Upper lobe of right lung (tissue), 1 donor: ENCODE data around the gene FAM110A. TPM values are rescaled to one million over a fixed set of nuclear protein-coding genes. Genes with fewer than 3 reads are reported as not detected.
A peak's percentile ranks its signal among the peaks of the same experiment; 100 is the strongest.
"Not testable (repeated sequence)": the region's sequence is repeated elsewhere in the genome, so short reads cannot be mapped to it uniquely, and the experiment has no call there.

ENCODE experiments used
- ATAC-seq: fragments of 200-7000 bp; cut with Tn5 transposase; one replicate; pipeline ENCODE4 v1.9.1; 2020; ENCODE audit warnings: mild to moderate bottlenecking, moderate library complexity
- DNase-seq: peaks from one replicate; pipeline ENCODE4 v3.0.0-alpha.2; 2020
- H3K27ac ChIP-seq: fragments of 200-600 bp; one replicate; pipeline ENCODE4 v1.8.0; 2022
- H3K27me3 ChIP-seq: fragments of 200-600 bp; one replicate; pipeline ENCODE4 v1.8.0; 2022; ENCODE audit warnings: mild to moderate bottlenecking
- H3K36me3 ChIP-seq: fragments of 200-600 bp; one replicate; pipeline ENCODE4 v1.8.0; 2022
- H3K4me1 ChIP-seq: fragments of 200-600 bp; one replicate; pipeline ENCODE4 v1.8.0; 2022
- H3K4me3 ChIP-seq: fragments of 200-600 bp; one replicate; pipeline ENCODE4 v1.8.0; 2022; ENCODE audit warnings: mild to moderate bottlenecking
- H3K9me3 ChIP-seq: fragments of 200-600 bp; one replicate; pipeline ENCODE4 v1.8.0; 2022
- intact Hi-C: fragments of 100-400 bp; cut with DNase I; formaldehyde crosslinking; loops from one replicate; pipeline ENCODE4 v1.11.0; 2022
- total RNA-seq: library from RNA; stranded (reverse); fragmentation: NEBNext Ultra II Directional; extraction: Animal tissue kit (Norgen Biotek cat#: 25700); gene quantifications from one replicate; pipeline ENCODE4 v1.2.1, GENCODE V29; 2021
- TF ChIP-seq, protein P1 (sequence below): fragments of 200-600 bp; IDR thresholded peaks from one replicate; pipeline ENCODE4 v1.8.0; 2022; ENCODE audit warnings: antibody characterized with exemption
- donor health status: DM: no; HTN: yes; CAD: no; lungs with severe emphysema.

The FAM110A gene
- total RNA-seq, 1 donor from 2014 or later = 16.8 TPM

DNA sequence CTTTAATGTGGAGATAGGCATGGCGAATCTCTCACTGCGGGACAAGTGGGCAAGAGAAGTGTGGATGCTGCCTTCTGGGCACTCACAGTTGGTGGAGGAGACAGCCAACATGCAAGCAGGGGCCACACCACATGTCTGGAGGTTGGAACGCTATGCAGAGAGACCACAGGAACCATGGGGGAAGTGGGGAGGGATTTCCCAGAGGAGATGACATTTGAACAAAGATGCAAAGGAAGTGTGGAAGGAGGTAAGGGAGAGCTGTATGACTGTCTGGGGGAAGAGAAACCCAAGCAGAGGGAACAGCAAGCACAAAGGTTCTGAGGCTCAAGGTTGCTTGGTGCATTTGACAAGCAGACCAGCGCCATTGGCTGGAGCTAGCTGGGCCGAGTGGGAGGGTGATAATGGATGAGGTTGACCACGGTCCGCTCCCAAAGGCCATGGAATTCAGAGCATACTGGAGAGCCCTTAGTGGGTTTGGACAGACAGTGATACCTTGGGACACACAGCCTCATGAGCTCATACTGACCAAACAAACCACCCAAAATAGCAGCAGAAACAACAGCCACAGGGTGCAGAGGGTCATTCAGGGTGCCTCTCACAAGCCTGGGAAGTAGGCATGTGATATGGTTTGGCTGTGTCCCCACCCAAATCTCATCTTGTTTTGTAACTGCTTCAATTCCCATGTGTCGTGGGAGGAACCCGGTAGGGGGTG, 7.6 kb upstream of the FAM110A start:
- H3K36me3 ChIP-seq = no peaks in the 10 kb centered on the region
- ATAC-seq = peak; percentile 7
- no peak overlapping the region for H3K27ac ChIP-seq
- H3K27me3 ChIP-seq = no peaks in the 10 kb centered on the region
- H3K9me3 ChIP-seq = no peaks in the 10 kb centered on the region
- DNase-seq = peak; percentile 29
- TF ChIP-seq, protein P1, sequence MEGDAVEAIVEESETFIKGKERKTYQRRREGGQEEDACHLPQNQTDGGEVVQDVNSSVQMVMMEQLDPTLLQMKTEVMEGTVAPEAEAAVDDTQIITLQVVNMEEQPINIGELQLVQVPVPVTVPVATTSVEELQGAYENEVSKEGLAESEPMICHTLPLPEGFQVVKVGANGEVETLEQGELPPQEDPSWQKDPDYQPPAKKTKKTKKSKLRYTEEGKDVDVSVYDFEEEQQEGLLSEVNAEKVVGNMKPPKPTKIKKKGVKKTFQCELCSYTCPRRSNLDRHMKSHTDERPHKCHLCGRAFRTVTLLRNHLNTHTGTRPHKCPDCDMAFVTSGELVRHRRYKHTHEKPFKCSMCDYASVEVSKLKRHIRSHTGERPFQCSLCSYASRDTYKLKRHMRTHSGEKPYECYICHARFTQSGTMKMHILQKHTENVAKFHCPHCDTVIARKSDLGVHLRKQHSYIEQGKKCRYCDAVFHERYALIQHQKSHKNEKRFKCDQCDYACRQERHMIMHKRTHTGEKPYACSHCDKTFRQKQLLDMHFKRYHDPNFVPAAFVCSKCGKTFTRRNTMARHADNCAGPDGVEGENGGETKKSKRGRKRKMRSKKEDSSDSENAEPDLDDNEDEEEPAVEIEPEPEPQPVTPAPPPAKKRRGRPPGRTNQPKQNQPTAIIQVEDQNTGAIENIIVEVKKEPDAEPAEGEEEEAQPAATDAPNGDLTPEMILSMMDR = no peak
- H3K4me3 ChIP-seq = no peak overlapping the region
- intact Hi-C loops = no loop called here
- H3K4me1 ChIP-seq = peaks cover 4% of the 10 kb centered on the region

DNA sequence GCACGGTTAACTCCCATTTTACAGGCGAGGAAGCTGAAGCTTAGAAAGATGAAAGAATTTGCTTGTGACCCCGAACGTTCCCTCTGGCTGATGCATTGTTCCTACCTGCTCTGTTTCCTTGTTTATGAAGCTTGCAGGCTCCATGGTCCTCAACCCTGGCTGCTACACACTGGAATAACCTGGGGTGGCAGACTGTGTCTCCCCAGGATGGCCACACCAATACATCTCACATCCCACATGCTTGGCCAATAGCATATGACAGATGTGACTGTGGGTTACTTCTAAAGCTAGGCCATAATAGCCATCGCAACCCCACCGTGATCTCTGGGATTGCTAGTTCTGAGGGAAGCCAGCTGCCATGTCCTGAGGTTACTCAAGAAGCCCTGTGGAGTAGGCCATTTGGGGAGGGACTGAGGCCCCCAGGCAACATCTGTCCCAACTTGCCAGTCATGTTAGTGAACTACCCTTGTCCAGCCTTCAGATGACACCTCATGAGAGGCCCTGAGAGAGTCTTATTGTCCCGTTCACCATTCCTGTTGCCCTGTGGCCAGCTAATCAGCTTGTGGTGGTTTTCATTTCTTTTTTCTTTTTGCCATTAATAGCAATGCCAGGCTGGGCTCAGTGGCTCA, 6.7 kb upstream of the FAM110A start:
- intact Hi-C loops = no loop called here
- TF ChIP-seq, protein P1 = no peak

GRCh38 chr20:827981-828380, 5.5 kb upstream of the FAM110A start:
- H3K4me1 ChIP-seq, H3K27ac ChIP-seq, H3K27me3 ChIP-seq, intact Hi-C loops, H3K9me3 ChIP-seq, H3K36me3 ChIP-seq, ATAC-seq, H3K4me3 ChIP-seq: not testable (repeated sequence)
- peak; percentile 23 for DNase-seq

More for the DNA sequence above, 6.7 kb upstream of the FAM110A start:
- Histone ChIP-seq H3K9me3 (no peaks in the 10 kb centered on the region), H3K36me3 (no peaks in the 10 kb centered on the region), H3K4me3 (no peak overlapping the region), H3K27ac (no peak overlapping the region), H3K27me3 (no peaks in the 10 kb centered on the region), H3K4me1 (peaks cover 4% of the 10 kb centered on the region)
- no peak for ATAC-seq
- peak; percentile 32 for DNase-seq

GRCh38 chr20:828987-829386, 4.5 kb upstream of the FAM110A start:
- H3K27ac ChIP-seq = no peak overlapping the region
- no peaks in the 10 kb centered on the region for H3K27me3 ChIP-seq
- H3K36me3 ChIP-seq = no peaks in the 10 kb centered on the region
- no peak overlapping the region for H3K4me3 ChIP-seq
- DNase-seq (peak; percentile 29), ATAC-seq (no peak)
- H3K9me3 ChIP-seq = no peaks in the 10 kb centered on the region
- intact Hi-C loops = no loop called here
- peaks cover 11% of the 10 kb centered on the region for H3K4me1 ChIP-seq
- TF ChIP-seq, protein P1 = no peak

DNA sequence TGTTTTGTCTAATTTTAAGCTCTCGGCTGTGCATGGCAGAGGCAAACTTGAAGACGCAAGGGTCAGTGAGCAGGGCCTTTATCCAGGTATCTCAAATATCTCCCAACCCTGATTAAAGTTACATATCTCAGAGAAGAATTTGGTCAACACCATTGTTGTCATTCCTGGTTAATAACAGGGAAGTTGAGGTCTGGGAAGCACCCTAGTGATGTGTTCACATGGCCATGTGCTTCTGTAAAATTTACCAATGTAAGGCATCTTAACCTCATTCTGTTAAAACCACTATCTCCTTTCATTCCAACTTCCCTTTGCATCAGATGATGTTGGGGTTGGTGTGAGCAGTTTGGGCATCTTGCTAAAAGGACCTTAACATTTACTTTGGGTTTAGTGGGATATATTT, 4.0 kb upstream of the FAM110A start:
- Histone ChIP-seq H3K9me3 (no peaks in the 10 kb centered on the region), H3K4me3 (no peak overlapping the region), H3K36me3 (no peaks in the 10 kb centered on the region), H3K27ac (no peak overlapping the region), H3K4me1 (peaks cover 17% of the 10 kb centered on the region), H3K27me3 (no peaks in the 10 kb centered on the region)
- DNase-seq (peak; percentile 13), ATAC-seq (peak; percentile 2)
- intact Hi-C loops = no loop called here
- TF ChIP-seq, protein P1 = no peak

- no peaks in the 10 kb centered on the region for H3K36me3 ChIP-seq
- no peaks in the 10 kb centered on the region for H3K9me3 ChIP-seq
- no peaks in the 10 kb centered on the region for H3K27me3 ChIP-seq
- H3K4me1 ChIP-seq = peaks cover 22% of the 10 kb centered on the region
- intact Hi-C loops = no loop called here
- TF ChIP-seq, protein P1 = no peak
- H3K4me3 ChIP-seq = no peak overlapping the region
- no peak overlapping the region for H3K27ac ChIP-seq
- DNase-seq (peak; percentile 27), ATAC-seq (no peak)
Observed at GRCh38 chr20:830011-830521, 3.4 kb upstream of the FAM110A start.
